ENCODE data around the gene NOS1AP. TPM values are rescaled to one million over a fixed set of nuclear protein-coding genes. Genes with fewer than 3 reads are reported as not detected.

The NOS1AP gene
- total RNA-seq, 4 donors from 2014 or later = 0.99 to 9.0 (median 4.0) TPM

- Histone ChIP-seq H3K27ac (replicated peaks in 1 of 4) (no peak overlapping the region), H3K9me3 (no peaks in the 10 kb centered on the region), H3K27me3 (no peaks in the 10 kb centered on the region), H3K36me3 (no peaks in the 10 kb centered on the region), H3K4me3 (no peak overlapping the region), H3K4me1 (peaks cover 5 to 18% (median 10%) of the 10 kb centered on the region in 4 donors)
- TF ChIP-seq EP300 (IDR thresholded peaks at IDR 0.05) (no peak), CTCF (IDR thresholded peaks at IDR 0.05) (no peak), POLR2A (IDR thresholded peaks at IDR 0.05; ENCODE audit: low read depth) (no peak), POLR2AphosphoS5 (IDR thresholded peaks at IDR 0.05) (no peak)
- DNase-seq (ENCODE audit: extremely low spot score) = no peak
- intact Hi-C loops (cut with DNase I) = no loop called here
- WGBS = 100% methylated on average over 2 of the region's 2 CpGs
Observed at GRCh38 chr1:162234571-162234970, 165.1 kb downstream of the NOS1AP start.

- H3K27me3 ChIP-seq = no peaks in the 10 kb centered on the region
- 82% methylated on average over 7 of the region's 7 CpGs for WGBS
- intact Hi-C loops (cut with DNase I) = no loop called here
- no peak overlapping the region for H3K27ac ChIP-seq (replicated peaks in 1 of 4)
- no peaks in the 10 kb centered on the region for H3K36me3 ChIP-seq
- TF ChIP-seq EP300 (IDR thresholded peaks at IDR 0.05) (no peak), POLR2A (IDR thresholded peaks at IDR 0.05; ENCODE audit: low read depth) (no peak)
- no peak for DNase-seq (ENCODE audit: extremely low spot score)
- no peaks in the 10 kb centered on the region for H3K9me3 ChIP-seq
- peaks cover 0 to 13% (median 5%) of the 10 kb centered on the region in 4 donors for H3K4me1 ChIP-seq
- H3K4me3 ChIP-seq = no peak overlapping the region
Observed at GRCh38 chr1:162235241-162235800, 165.8 kb downstream of the NOS1AP start.

GRCh38 chr1:162236201-162236600, 166.7 kb downstream of the NOS1AP start:
- Histone ChIP-seq H3K27ac (replicated peaks in 1 of 4) (no peak overlapping the region), H3K9me3 (no peaks in the 10 kb centered on the region), H3K27me3 (no peaks in the 10 kb centered on the region), H3K4me1 (peaks cover 0 to 11% (median 4%) of the 10 kb centered on the region in 4 donors), H3K4me3 (no peak overlapping the region), H3K36me3 (no peaks in the 10 kb centered on the region)
- TF ChIP-seq POLR2A (IDR thresholded peaks at IDR 0.05; ENCODE audit: low read depth) = no peak
- no peak for TF ChIP-seq CTCF (IDR thresholded peaks at IDR 0.05)
- no peak for TF ChIP-seq POLR2AphosphoS5 (IDR thresholded peaks at IDR 0.05)
- TF ChIP-seq EP300 (IDR thresholded peaks at IDR 0.05) = no peak
- intact Hi-C loops (cut with DNase I) = no loop called here
- WGBS = 66% methylated on average over 3 of the region's 3 CpGs
- no peak for DNase-seq (ENCODE audit: extremely low spot score)

- Histone ChIP-seq H3K4me1 (peaks cover 0 to 11% (median 4%) of the 10 kb centered on the region in 4 donors), H3K27me3 (no peaks in the 10 kb centered on the region), H3K36me3 (no peaks in the 10 kb centered on the region), H3K4me3 (no peak overlapping the region), H3K27ac (replicated peaks in 1 of 4) (no peak overlapping the region), H3K9me3 (no peaks in the 10 kb centered on the region)
- WGBS = 71% methylated on average over 2 of the region's 2 CpGs
- intact Hi-C loops (cut with DNase I) = no loop called here
- no peak for DNase-seq (ENCODE audit: extremely low spot score)
- TF ChIP-seq EP300 (IDR thresholded peaks at IDR 0.05) (no peak), POLR2AphosphoS5 (IDR thresholded peaks at IDR 0.05) (no peak), POLR2A (IDR thresholded peaks at IDR 0.05; ENCODE audit: low read depth) (no peak), CTCF (IDR thresholded peaks at IDR 0.05) (no peak)
Observed at GRCh38 chr1:162236618-162237017, 167.1 kb downstream of the NOS1AP start.

- H3K4me3 ChIP-seq = no peak overlapping the region
- no peaks in the 10 kb centered on the region for H3K9me3 ChIP-seq
- no peaks in the 10 kb centered on the region for H3K27me3 ChIP-seq
- WGBS = 73% methylated on average over 4 of the region's 4 CpGs
- TF ChIP-seq CTCF (IDR thresholded peaks at IDR 0.05) (no peak), POLR2A (IDR thresholded peaks at IDR 0.05; ENCODE audit: low read depth) (no peak), EP300 (IDR thresholded peaks at IDR 0.05) (no peak), POLR2AphosphoS5 (IDR thresholded peaks at IDR 0.05) (no peak)
- no peaks in the 10 kb centered on the region for H3K36me3 ChIP-seq
- H3K4me1 ChIP-seq = peaks cover 0 to 11% (median 4%) of the 10 kb centered on the region in 4 donors
- intact Hi-C loops (cut with DNase I) = no loop called here
- no peak overlapping the region for H3K27ac ChIP-seq (replicated peaks in 1 of 4)
- no peak for DNase-seq (ENCODE audit: extremely low spot score)
Observed at GRCh38 chr1:162240577-162240976, 171.1 kb downstream of the NOS1AP start.

All from esophagus muscularis mucosa (tissue), 4 donors.